HepG2 (cell line): ENCODE results near the gene ECHDC1. TPM values are rescaled to one million over a fixed set of nuclear protein-coding genes. Genes with fewer than 3 reads are reported as not detected.
"Not testable (repeated sequence)": the region's sequence is repeated elsewhere in the genome, so short reads cannot be mapped to it uniquely, and the experiment has no call there.

Source experiments
- ATAC-seq: fragments of 200-7000 bp; cut with Tn5 transposase; 3 replicates; pipeline ENCODE4 v1.9.1; 2020; ENCODE audit warnings: mild to moderate bottlenecking, moderate library complexity
- BruUV-seq: library from RNA; stranded (reverse); fragments of 400-500 nt; replicated peaks from 2 replicates; lab custom pipeline; 2021; lab: Mats Ljungman, UMichigan
- CTCF ChIA-PET: fragments of 300-600 bp; formaldehyde crosslinking; extraction: SDS; loops from one replicate; lab custom pipeline; 2021; ENCODE audit warnings: low total read pairs, inconsistent platforms, low intra/inter-chr PET ratio; lab: Yijun Ruan, JAX
- POLR2A ChIA-PET: fragments of 350-600 bp; sonication (Branson Sonifier 250); formaldehyde crosslinking; loops from one replicate; lab custom pipeline; 2020; ENCODE audit warnings: antibody characterized with exemption, inconsistent platforms; lab: Yijun Ruan, JAX
- DNase-seq: peaks from one replicate; pipeline ENCODE4 v3.0.0-alpha.2; 2015; ENCODE audit warnings: low spot score
- FAIRE-seq: peaks from 3 replicates; lab custom pipeline; 2011; peaks lifted over from hg19 to GRCh38; lab: Jason Lieb, UNC
- H2AFZ ChIP-seq: one replicate; pipeline ENCODE4 v1.6.1; 2011; ENCODE audit warnings: low read length, inconsistent platforms
- H3K27ac ChIP-seq: fragments of 300-600 bp; 3 replicates; pipeline ENCODE4 v1.8.0; 2011; ENCODE audit warnings: mixed run types, mild to moderate bottlenecking, mixed read lengths, low read length, inconsistent platforms; ENCODE audit not compliant: insufficient read depth; ENCODE audit errors: extremely low read length
- H3K27me3 ChIP-seq, 2 experiments: fragments of 200-600 bp in 1 of 2; 2 replicates in 1 of 2; 3 replicates in 1 of 2; pipeline versions ENCODE4 v1.6.0 to v1.8.0; 2011; ENCODE audit warnings: low read length in 2 of 2, mild to moderate bottlenecking in 2 of 2, moderate library complexity in 2 of 2, inconsistent platforms in 1 of 2; ENCODE audit not compliant: insufficient read depth in 2 of 2, control insufficient read depth in 1 of 2
- H3K36me3 ChIP-seq, 2 experiments: fragments of 200-600 bp in 1 of 2; replicated peaks in 1 of 2; 2 replicates in 1 of 2; 3 replicates in 1 of 2; pipeline versions ENCODE4 v1.5.1 to v1.8.0; 2011; ENCODE audit warnings: low read length in 2 of 2, inconsistent platforms in 1 of 2; ENCODE audit not compliant: insufficient read depth in 2 of 2, control insufficient read depth in 1 of 2
- H3K4me1 ChIP-seq: 2 replicates; pipeline ENCODE4 v1.5.1; 2012; ENCODE audit warnings: low read length, inconsistent platforms; ENCODE audit not compliant: insufficient read depth
- H3K4me2 ChIP-seq: 2 replicates; pipeline ENCODE4 v1.6.0; 2011; ENCODE audit warnings: low read depth, low read length, inconsistent platforms
- H3K4me3 ChIP-seq, 3 experiments: fragments of 200-600 bp in 1 of 3; sonication (generic), shearing (Covaris generic) in 1 of 3; replicated peaks in 1 of 3; 2 replicates each; pipeline ENCODE4 v1.5.1; 2011 to 2016; ENCODE audit warnings: low read length in 3 of 3, inconsistent platforms in 2 of 3, low read depth in 2 of 3, mild to moderate bottlenecking in 2 of 3, control low read depth in 1 of 3, mixed read lengths in 1 of 3; ENCODE audit not compliant: insufficient read depth in 1 of 3
- H3K79me2 ChIP-seq: one replicate; pipeline ENCODE4 v1.6.1; 2011; ENCODE audit warnings: low read length, inconsistent platforms; ENCODE audit not compliant: insufficient read depth
- H3K9ac ChIP-seq: 2 replicates; pipeline ENCODE4 v1.6.0; 2011; ENCODE audit warnings: mild to moderate bottlenecking, low read depth, low read length, inconsistent platforms; ENCODE audit not compliant: insufficient read depth
- H3K9me3 ChIP-seq: 2 replicates; pipeline ENCODE4 v1.5.1; 2012; ENCODE audit warnings: mild to moderate bottlenecking, low read length
- H4K20me1 ChIP-seq: 2 replicates; pipeline ENCODE4 v1.6.0; 2011; ENCODE audit warnings: inconsistent platforms, mild to moderate bottlenecking, low read length, moderate library complexity; ENCODE audit not compliant: insufficient read depth
- ASH2L ChIP-seq: fragments of 300-600, 200-600 bp; sonication (generic); IDR thresholded peaks from 2 replicates; pipeline ENCODE4 v1.7.0; 2017; ENCODE audit warnings: low read depth, mild to moderate bottlenecking, moderate library complexity, mixed read lengths, low read length; ENCODE audit not compliant: insufficient read length
- ATF1 ChIP-seq: IDR thresholded peaks from 2 replicates; pipeline ENCODE4 v1.6.1; 2016; ENCODE audit warnings: mild to moderate bottlenecking, control low read depth
- BRCA1 ChIP-seq: sonication (generic); formaldehyde crosslinking; IDR thresholded peaks from 2 replicates; pipeline ENCODE4 v1.4.0; 2020; ENCODE audit warnings: missing genetic modification reagents
- HDAC2 ChIP-seq: sonication (generic); formaldehyde crosslinking; IDR thresholded peaks from 2 replicates; pipeline ENCODE4 v1.4.0; 2020; ENCODE audit warnings: missing genetic modification reagents
- SIX4 ChIP-seq: sonication (generic); formaldehyde crosslinking; IDR thresholded peaks from 2 replicates; pipeline ENCODE4 v1.4.0; 2020; ENCODE audit warnings: missing genetic modification reagents
- ZBTB10 ChIP-seq: sonication (generic); formaldehyde crosslinking; IDR thresholded peaks from 2 replicates; pipeline ENCODE4 v1.4.0; 2020; ENCODE audit warnings: missing genetic modification reagents, borderline replicate concordance
- ZNF235 ChIP-seq: sonication (generic); formaldehyde crosslinking; IDR thresholded peaks from 2 replicates; pipeline ENCODE4 v1.8.1; 2023; ENCODE audit warnings: mild to moderate bottlenecking, missing genetic modification reagents, borderline replicate concordance
- ZNF3 ChIP-seq: IDR thresholded peaks from 2 replicates; pipeline ENCODE4 v1.7.0; 2017; ENCODE audit warnings: inconsistent platforms
- ZNF557 ChIP-seq: sonication (generic); formaldehyde crosslinking; IDR thresholded peaks from 2 replicates; pipeline ENCODE4 v1.4.0; 2020; ENCODE audit warnings: missing genetic modification reagents
- WGBS: methylation state at CpG from one replicate; pipeline ENCODE4 v1.1.6; 2017; ENCODE audit warnings: low lambda C conversion rate; 5-methylcytosine and 5-hydroxymethylcytosine counted together
- in situ Hi-C: cut with HindIII; loops from 2 replicates; pipeline ENCODE4 v1.10.0; 2017; ENCODE audit warnings: low pct_unique_long_range_greater_than_20kb; ENCODE audit not compliant: extremely low pct_ligation_motif_present
- intact Hi-C: fragments of 100-400 bp; cut with micrococcal nuclease; formaldehyde crosslinking; loops from one replicate; pipeline ENCODE4 v1.10.0; 2022; ENCODE audit not compliant: unreplicated experiment
- polyA plus RNA-seq, 8 experiments: library from polyadenylated mRNA; depleted of rRNA in 3 of 8; stranded (reverse) in 7 of 8; unstranded in 1 of 8; fragments of >200 nt; fragmentation: Illumina TruSeq in 4 of 8; extraction: Trizol in 4 of 8; gene quantifications; 2 replicates each; pipeline versions ENCODE4 v1.2.1 to v1.2.3, GENCODE V29; 2011 to 2016; ENCODE audit warnings: low read depth in 4 of 8, missing spikeins in 1 of 8, mixed read lengths in 1 of 8; ENCODE audit not compliant: insufficient read depth in 1 of 8
- total RNA-seq, 5 experiments: library from RNA; depleted of rRNA; stranded (reverse); fragments of >200 nt; fragmentation: Illumina TruSeq; extraction: Trizol; gene quantifications; 2 replicates each; pipeline ENCODE4 v1.2.3, GENCODE V29; 2016; ENCODE audit warnings: low read depth in 1 of 5

ECHDC1 gene
- total and polyA plus RNA-seq, 2 of the 13 experiments (the other 11 are each of a cell fraction or from before 2014, with no cell fraction given) = 32.8 to 98.1 TPM

- TF ChIP-seq BRCA1 (CRISPR knock-in tag) = no peak
- TF ChIP-seq ZNF3 (CRISPR knock-in tag) = no peak
- no peak for TF ChIP-seq ZNF235
- TF ChIP-seq ASH2L = no peak
- TF ChIP-seq ZNF557 (CRISPR knock-in tag) = no peak
- TF ChIP-seq SIX4 (CRISPR knock-in tag) = no peak
- TF ChIP-seq ZBTB10 (CRISPR knock-in tag) = no peak
- TF ChIP-seq ATF1 = no peak
- TF ChIP-seq HDAC2 (CRISPR knock-in tag) = no peak
- TF ChIP-seq, all 625 proteins: peak for 0
- in situ Hi-C loops = no loop called here
- H3K9me3 ChIP-seq = no peaks in the 10 kb centered on the region
- ChIA-PET POLR2A (no interaction called here), CTCF (no interaction called here)
- BruUV-seq = no TSS peak
- H3K79me2 ChIP-seq = no peaks in the 10 kb centered on the region
- H2AFZ ChIP-seq = no peak overlapping the region
- ATAC-seq = no peak
- no peaks in the 10 kb centered on the region for H3K36me3 ChIP-seq
- no peak for FAIRE-seq
- 22% methylated on average over 3 of the region's 3 CpGs for WGBS
- H3K27ac ChIP-seq = no peak overlapping the region
- no peak overlapping the region for H3K9ac ChIP-seq
- no peaks in the 10 kb centered on the region for H3K4me1 ChIP-seq
- intact Hi-C loops = no loop called here
- H3K4me3 ChIP-seq = no peak overlapping the region
- no peak for DNase-seq
- H3K27me3 ChIP-seq = no peaks in the 10 kb centered on the region
- H4K20me1 ChIP-seq = no peaks in the 10 kb centered on the region
- no peak overlapping the region for H3K4me2 ChIP-seq
These were observed 42.4 kb upstream of the ECHDC1 start for GRCh38 chr6:127385668-127386430.

DNA sequence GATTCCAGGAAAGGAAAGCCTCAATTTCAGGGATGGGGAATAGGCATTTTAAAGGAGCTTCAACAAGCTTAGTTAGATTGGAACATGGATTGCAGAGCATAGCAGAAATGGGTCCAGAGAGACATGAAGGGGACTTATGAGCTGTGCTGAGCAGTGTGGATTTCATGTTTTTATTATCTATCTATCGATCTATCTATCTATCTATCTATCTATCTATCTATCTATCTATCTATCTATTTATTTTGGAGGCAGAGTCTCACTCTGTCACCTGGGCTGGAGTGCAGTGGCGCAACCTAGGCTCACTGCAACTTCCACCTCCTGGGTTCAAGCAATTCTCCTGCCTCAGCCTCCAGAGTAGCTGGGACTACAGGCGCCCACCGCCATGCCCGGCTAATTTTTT is 41.4 kb upstream of the ECHDC1 start:
- FAIRE-seq, CTCF ChIA-PET, in situ Hi-C loops, H2AFZ ChIP-seq, H3K9ac ChIP-seq, BruUV-seq, ATAC-seq, POLR2A ChIA-PET, H3K9me3 ChIP-seq, H3K27ac ChIP-seq, DNase-seq, H4K20me1 ChIP-seq, intact Hi-C loops, H3K4me3 ChIP-seq, H3K4me2 ChIP-seq, H3K79me2 ChIP-seq, H3K27me3 ChIP-seq, H3K36me3 ChIP-seq, H3K4me1 ChIP-seq: not testable (repeated sequence)
- 45% methylated on average over 5 of the region's 5 CpGs for WGBS
